Epithelial cell of proximal tubule (primary cell): ENCODE results near the gene ADGRD1. TPM values are rescaled to one million over a fixed set of nuclear protein-coding genes. Genes with fewer than 3 reads are reported as not detected.

Experiments used
- DNase-seq: peaks from one replicate; pipeline ENCODE4 v3.0.0-alpha.2; 2011; ENCODE audit warnings: low read depth
- H3K4me3 ChIP-seq: 2 replicates; pipeline ENCODE4 v1.5.1; 2011; ENCODE audit warnings: low read depth, mild to moderate bottlenecking, low read length
- CTCF ChIP-seq: conservative IDR thresholded peaks from 2 replicates; pipeline ENCODE4 v1.5.1; 2012; ENCODE audit warnings: low read depth, mild to moderate bottlenecking, low read length
- total RNA-seq: library from RNA; depleted of rRNA; stranded (reverse); fragments of >200 nt; gene quantifications from 2 replicates; pipeline ENCODE4 v1.2.3, GENCODE V29; 2015

The ADGRD1 gene
- total RNA-seq, 1 donor from 2014 or later: not detected

GRCh38 chr12:130982565-130983225 is 29.0 kb downstream of the ADGRD1 start:
- DNase-seq: no peak
- TF ChIP-seq CTCF: no peak
- no peak overlapping the region for H3K4me3 ChIP-seq

- H3K4me3 ChIP-seq: no peak overlapping the region
- TF ChIP-seq CTCF: no peak
- DNase-seq: no peak
These were observed 29.8 kb downstream of the ADGRD1 start for GRCh38 chr12:130983328-130984017.

- no peak overlapping the region for H3K4me3 ChIP-seq
- DNase-seq: no peak
- no peak for TF ChIP-seq CTCF
These were observed 30.7 kb downstream of the ADGRD1 start for GRCh38 chr12:130984183-130985058.

- H3K4me3 ChIP-seq: no peak overlapping the region
- no peak for DNase-seq
- TF ChIP-seq CTCF: no peak
These were observed 33.6 kb downstream of the ADGRD1 start for GRCh38 chr12:130987151-130987931.

GRCh38 chr12:130988261-130988660 is 34.6 kb downstream of the ADGRD1 start:
- no peak for DNase-seq
- TF ChIP-seq CTCF: no peak
- H3K4me3 ChIP-seq: no peak overlapping the region

- no peak for TF ChIP-seq CTCF
- H3K4me3 ChIP-seq: no peak overlapping the region
These were observed 35.0 kb downstream of the ADGRD1 start for GRCh38 chr12:130988751-130989150.

More at GRCh38 chr12:130988751-130989150, 35.0 kb downstream of the ADGRD1 start:
- DNase-seq: no peak
